AG04450 (cell line): Measurements from ENCODE around the gene MFAP2. TPM values are rescaled to one million over a fixed set of nuclear protein-coding genes. Genes with fewer than 3 reads are reported as not detected.

Experiments used
- CTCF ChIA-PET: fragments of 300-600, 350-600 bp; formaldehyde crosslinking; extraction: SDS; loops from one replicate; lab custom pipeline; 2022; ENCODE audit warnings: antibody characterized with exemption, inconsistent platforms; lab: Charles Lee
- POLR2A ChIA-PET: fragments of 350-600 bp; formaldehyde crosslinking; extraction: SDS; loops from one replicate; lab custom pipeline; 2021; ENCODE audit warnings: antibody characterized with exemption, inconsistent platforms; lab: Yijun Ruan, JAX
- DNase-seq: peaks from one replicate; pipeline ENCODE4 v3.0.0-alpha.2; 2011; ENCODE audit warnings: low read depth, low spot score
- H3K27ac ChIP-seq: one replicate; pipeline ENCODE4 v1.5.1; 2012; ENCODE audit warnings: low read depth, low read length, control low read depth
- H3K27me3 ChIP-seq: one replicate; pipeline ENCODE4 v1.6.0; 2012; ENCODE audit warnings: low read length; ENCODE audit not compliant: control insufficient read depth, insufficient read depth
- H3K4me3 ChIP-seq: 2 replicates; pipeline ENCODE4 v1.5.1; 2011; ENCODE audit warnings: mild to moderate bottlenecking, low read depth, low read length, control low read depth
- H3K9me3 ChIP-seq: 2 replicates; pipeline ENCODE4 v1.5.1; 2012; ENCODE audit warnings: low read length; ENCODE audit not compliant: control insufficient read depth, insufficient read depth
- CTCF ChIP-seq: IDR thresholded peaks from 2 replicates; pipeline ENCODE4 v1.5.1; 2011; ENCODE audit warnings: low read depth, low read length, control low read depth, inconsistent platforms
- polyA minus RNA-seq: library from RNA; depleted of rRNA, polyadenylated mRNA; stranded (reverse); fragments of >200 nt; gene quantifications from 2 replicates; pipeline ENCODE4 v1.2.3, GENCODE V29; 2011; rRNA and poly(A)+ RNA removed
- polyA plus RNA-seq: library from polyadenylated mRNA; depleted of rRNA; stranded (reverse); fragments of >200 nt; gene quantifications from 2 replicates; pipeline ENCODE4 v1.2.3, GENCODE V29; 2011; rRNA removed

The MFAP2 gene
- polyA plus RNA-seq (30.9 and 43.9 TPM in 2 replicates), polyA minus RNA-seq (31.1 and 59.2 TPM in 2 replicates)

- no peaks in the 10 kb centered on the region for H3K27me3 ChIP-seq
- peak within 1 kb of the TSS; percentile 87 for H3K27ac ChIP-seq
- no peak for DNase-seq
- H3K9me3 ChIP-seq, result no peaks in the 10 kb centered on the region; the same call in 1 of the 2 replicates
- peak within 1 kb of the TSS; percentile 72 for H3K4me3 ChIP-seq
- no peak for TF ChIP-seq CTCF
- ChIA-PET POLR2A (interaction anchor here (0.5 to 2.8 kb wide), 3 partner anchors 9 to 14 kb away, joined by 3 to 12 read pairs (median 5); no protein-coding TSS in a partner anchor), CTCF (interaction anchor here (1.5 to 2.9 kb wide), 2 partner anchors 20 to 29 kb away, joined by 4 to 13 read pairs; no protein-coding TSS in a partner anchor)
Observed at GRCh38 chr1:16980473-16981268, at the start of gene MFAP2. Gene MFAP2 (minus strand): TSS chr1:16980620. CDS start chr1:16978273, 2,347 bp downstream.

- Histone ChIP-seq H3K27me3 (no peaks in the 10 kb centered on the region), H3K4me3 (no peak overlapping the region), H3K27ac (no peak overlapping the region), H3K9me3 (no peaks in the 10 kb centered on the region)
- ChIA-PET POLR2A (no interaction called here), CTCF (interaction anchor here (1.2 to 2.6 kb wide), 2 partner anchors 16 to 79 kb away, joined by 4 to 7 read pairs; no protein-coding TSS in a partner anchor)
- DNase-seq, result no peak
- TF ChIP-seq CTCF, result no peak
Observed at GRCh38 chr1:17030206-17030605, 49.8 kb upstream of the MFAP2 start.

GRCh38 chr1:17028662-17029188 lies 48.3 kb upstream of the MFAP2 start:
- ChIA-PET POLR2A (no interaction called here), CTCF (interaction anchor here (0.6 to 0.7 kb wide), 3 partner anchors 16 to 1072 kb away, joined by 3 read pairs; no protein-coding TSS in a partner anchor)
- TF ChIP-seq CTCF, result no peak
- no peak overlapping the region for H3K4me3 ChIP-seq
- H3K9me3 ChIP-seq, result no peaks in the 10 kb centered on the region
- H3K27me3 ChIP-seq, result no peaks in the 10 kb centered on the region
- no peak for DNase-seq
- H3K27ac ChIP-seq, result no peak overlapping the region

GRCh38 chr1:17027900-17028299 lies 47.5 kb upstream of the MFAP2 start:
- TF ChIP-seq CTCF, result no peak
- CTCF ChIA-PET, result interaction anchor here (1.8 kb wide), 1 partner anchor 18 kb away, joined by 5 read pairs; no protein-coding TSS in a partner anchor
- Histone ChIP-seq H3K27ac (no peak overlapping the region), H3K4me3 (no peak overlapping the region), H3K27me3 (no peaks in the 10 kb centered on the region), H3K9me3 (no peaks in the 10 kb centered on the region)
- POLR2A ChIA-PET, result no interaction called here
- DNase-seq, result no peak
